Panc1 (cell line): ENCODE results near the gene GABRD. TPM values are rescaled to one million over a fixed set of nuclear protein-coding genes. Genes with fewer than 3 reads are reported as not detected.

Experiments used
- ATAC-seq: fragments of 200-7000 bp; cut with Tn5 transposase; 2 replicates; pipeline ENCODE4 v1.9.1; 2020; ENCODE audit warnings: mild to moderate bottlenecking, moderate library complexity
- BruUV-seq: library from RNA; stranded (reverse); fragments of 400-500 nt; replicated peaks from 2 replicates; lab custom pipeline; 2021; lab: Mats Ljungman, UMichigan
- CTCF ChIA-PET: fragments of 300-600 bp; sonication (Branson Sonifier 250); formaldehyde crosslinking; loops from one replicate; lab custom pipeline; 2022; ENCODE audit warnings: antibody characterized with exemption; lab: Charles Lee
- POLR2A ChIA-PET: fragments of 300-600 bp; sonication (Branson Sonifier 250); formaldehyde crosslinking; loops from one replicate; lab custom pipeline; 2022; ENCODE audit warnings: antibody characterized with exemption; lab: Charles Lee
- DNase-seq: peaks from one replicate; pipeline ENCODE4 v3.0.0-alpha.2; 2010; ENCODE audit warnings: low read depth, low spot score
- H3K27ac ChIP-seq: 2 replicates; pipeline ENCODE4 v1.5.1; 2011; ENCODE audit warnings: mild to moderate bottlenecking, low read length, inconsistent platforms
- H3K27me3 ChIP-seq: fragments of 200-500 bp; sonication (Bioruptor generic); 2 replicates; pipeline ENCODE4 v1.6.0; 2014; ENCODE audit warnings: low read length, inconsistent platforms; ENCODE audit not compliant: control insufficient read depth, insufficient read depth
- H3K36me3 ChIP-seq: fragments of 200-500 bp; sonication (Bioruptor generic); 2 replicates; pipeline ENCODE4 v1.5.1; 2014; ENCODE audit warnings: inconsistent platforms, mild to moderate bottlenecking, low read length, moderate library complexity; ENCODE audit not compliant: control insufficient read depth, insufficient read depth
- H3K4me1 ChIP-seq: 2 replicates; pipeline ENCODE4 v1.5.1; 2011; ENCODE audit warnings: inconsistent platforms, mild to moderate bottlenecking, low read length, moderate library complexity; ENCODE audit not compliant: control insufficient read depth, insufficient read depth
- H3K4me3 ChIP-seq, 2 experiments: 2 replicates each; pipeline ENCODE4 v1.5.1; 2011 to 2012; ENCODE audit warnings: low read depth in 2 of 2, low read length in 2 of 2, mild to moderate bottlenecking in 2 of 2, inconsistent platforms in 1 of 2, moderate library complexity in 1 of 2
- H3K9me3 ChIP-seq: fragments of 200-500 bp; sonication (Bioruptor generic); 2 replicates; pipeline ENCODE4 v1.5.1; 2014; ENCODE audit warnings: low read depth, mild to moderate bottlenecking, inconsistent platforms, low read length, moderate library complexity; ENCODE audit not compliant: control insufficient read depth, insufficient read depth
- CTCF ChIP-seq: fragments of 450-650 bp; IDR thresholded peaks from 2 replicates; pipeline ENCODE4 v1.5.1; 2017; ENCODE audit warnings: mild to moderate bottlenecking
- POLR2AphosphoS5 ChIP-seq: IDR thresholded peaks from 2 replicates; pipeline ENCODE4 v1.6.1; 2012; ENCODE audit warnings: mild to moderate bottlenecking, low read depth, low read length, moderate library complexity
- REST ChIP-seq, 2 experiments: IDR thresholded peaks; 2 replicates each; pipeline ENCODE4 v1.6.1; 2011 to 2012; ENCODE audit warnings: low read depth in 2 of 2, control low read depth in 1 of 2, low read length in 1 of 2, mild to moderate bottlenecking in 1 of 2, moderate library complexity in 1 of 2; ENCODE audit not compliant: insufficient read depth in 1 of 2
- SIN3A ChIP-seq: IDR thresholded peaks from 2 replicates; pipeline ENCODE4 v1.6.1; 2012; ENCODE audit warnings: low read depth, mild to moderate bottlenecking, low read length, moderate library complexity, borderline replicate concordance; ENCODE audit not compliant: insufficient read depth
- TCF7L2 ChIP-seq: IDR thresholded peaks from 2 replicates; pipeline ENCODE4 v1.6.1; 2011; ENCODE audit warnings: mild to moderate bottlenecking, low read depth, low read length, inconsistent platforms
- in situ Hi-C: cut with HindIII; loops from 2 replicates; pipeline ENCODE4 v1.10.0; 2016; ENCODE audit warnings: low sequenced_read_pairs, low pct_unique_long_range_greater_than_20kb
- intact Hi-C: fragments of 100-400 bp; cut with micrococcal nuclease; formaldehyde crosslinking; loops from one replicate; pipeline ENCODE4 v1.10.0; 2022; ENCODE audit not compliant: unreplicated experiment
- total RNA-seq: library from RNA; stranded (reverse); gene quantifications from one replicate; pipeline ENCODE4 v1.2.1, GENCODE V29; 2021; ENCODE audit not compliant: unreplicated experiment

The GABRD gene
- total RNA-seq, 1 experiment from 2014 or later, result 3.0 TPM

DNA sequence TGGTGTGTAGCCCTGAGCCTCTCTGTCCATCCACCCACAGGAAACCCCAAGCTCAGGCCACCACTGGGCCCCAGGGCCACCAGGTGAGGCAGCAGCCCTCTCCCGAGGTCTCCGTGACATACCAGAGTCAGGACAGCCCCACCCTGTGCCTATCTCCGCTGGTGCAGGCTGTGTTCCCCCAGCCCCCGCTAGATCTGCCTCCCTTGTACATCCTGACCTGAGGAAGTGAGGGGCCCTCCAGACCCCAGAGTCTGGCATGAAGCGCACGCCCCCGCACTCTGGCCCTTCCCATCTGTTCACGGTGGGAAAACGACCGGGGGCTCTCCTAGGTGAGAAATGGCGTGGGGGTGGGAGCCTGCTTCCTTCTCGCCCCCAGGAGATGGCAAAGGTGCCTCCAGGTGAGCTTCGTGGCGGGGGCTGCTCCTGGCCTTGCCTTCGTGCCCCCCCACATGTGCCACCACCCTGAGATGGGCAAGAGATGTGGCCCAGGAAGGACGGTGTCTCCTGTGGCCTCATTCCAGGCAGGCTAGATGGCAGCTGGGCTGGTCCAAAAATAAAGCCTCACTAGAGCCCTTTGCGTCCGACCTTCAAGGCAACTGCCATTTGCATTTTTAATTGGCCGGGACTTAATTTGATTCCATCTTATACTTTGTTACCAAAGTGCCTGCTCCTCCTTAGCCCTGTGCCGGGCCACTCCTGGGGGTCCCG is 3.1 kb downstream of the GABRD start:
- intact Hi-C loops, result no loop called here

GRCh38 chr1:2023187-2023586 is 4.0 kb downstream of the GABRD start:
- no peaks in the 10 kb centered on the region for H3K9me3 ChIP-seq
- no peak overlapping the region for H3K27ac ChIP-seq
- H3K4me1 ChIP-seq, result no peaks in the 10 kb centered on the region
- H3K4me3 ChIP-seq, result no peak overlapping the region
- peaks cover 2% of the 10 kb centered on the region; the same call in 1 of the 2 replicates for H3K27me3 ChIP-seq
- no peaks in the 10 kb centered on the region for H3K36me3 ChIP-seq
- ATAC-seq (no peak), DNase-seq (no peak)
- TF ChIP-seq POLR2AphosphoS5, result no peak
- TF ChIP-seq CTCF, result no peak
- TF ChIP-seq TCF7L2, result no peak
- TF ChIP-seq REST (IDR thresholded peaks at IDR 0.05; ENCODE audit: insufficient read depth in 1 of 2, low read depth in 2 of 2, low read length in 1 of 2), result no peak
- no peak for TF ChIP-seq SIN3A
- ChIA-PET POLR2A (no interaction called here), CTCF (interaction anchor here (1.2 kb wide), 1 partner anchor 21 kb away, joined by 7 read pairs; no protein-coding TSS in a partner anchor)
- intact Hi-C loops, result no loop called here
- in situ Hi-C loops, result no loop called here
- BruUV-seq, result no TSS peak

More for the DNA sequence above, 3.1 kb downstream of the GABRD start:
- no peaks in the 10 kb centered on the region for H3K4me1 ChIP-seq
- DNase-seq (no peak), ATAC-seq (no peak)
- no TSS peak for BruUV-seq
- ChIA-PET CTCF (interaction anchor here (1.0 kb wide), 1 partner anchor 21 kb away, joined by 3 read pairs; no protein-coding TSS in a partner anchor), POLR2A (no interaction called here)
- in situ Hi-C loops, result no loop called here
- H3K27me3 ChIP-seq, result peaks cover 2% of the 10 kb centered on the region; the same call in 1 of the 2 replicates
- no peaks in the 10 kb centered on the region for H3K36me3 ChIP-seq
- H3K4me3 ChIP-seq, result no peak overlapping the region
- no peak for TF ChIP-seq POLR2AphosphoS5
- TF ChIP-seq CTCF, result no peak
- TF ChIP-seq TCF7L2, result no peak
- no peak for TF ChIP-seq SIN3A
- TF ChIP-seq REST (IDR thresholded peaks at IDR 0.05; ENCODE audit: insufficient read depth in 1 of 2, low read depth in 2 of 2, low read length in 1 of 2), result no peak
- no peaks in the 10 kb centered on the region for H3K9me3 ChIP-seq
- no peak overlapping the region for H3K27ac ChIP-seq
